OCI-LY1 (cell line): Measurements from ENCODE around the gene ITPRIPL2.

ENCODE experiments used
- H2AFZ ChIP-seq: fragments of 200-600 bp; sonication (generic), shearing (Covaris generic); 2 replicates; pipeline ENCODE4 v1.6.0; 2014; ENCODE audit warnings: antibody characterized with exemption, mild to moderate bottlenecking, low read length
- H3F3A ChIP-seq: fragments of 200-600 bp; sonication (generic), shearing (Covaris generic); 2 replicates; pipeline ENCODE4 v1.6.0; 2014; ENCODE audit warnings: mild to moderate bottlenecking, antibody characterized with exemption, low read length, moderate library complexity; ENCODE audit not compliant: insufficient read depth
- H3K27ac ChIP-seq: fragments of 200-600 bp; sonication (generic); 2 replicates; pipeline ENCODE4 v1.5.1; 2014; ENCODE audit warnings: low read length, mixed run types, mild to moderate bottlenecking, low read depth; ENCODE audit not compliant: poor library complexity, severe bottlenecking
- H3K27me3 ChIP-seq: fragments of 200-600 bp; sonication (generic); 2 replicates; pipeline ENCODE4 v1.6.0; 2014; ENCODE audit warnings: antibody characterized with exemption, mild to moderate bottlenecking, low read length, moderate library complexity; ENCODE audit not compliant: insufficient read depth
- H3K36me3 ChIP-seq: fragments of 200-600 bp; sonication (generic); 2 replicates; pipeline ENCODE4 v1.6.1; 2014; ENCODE audit warnings: mild to moderate bottlenecking, antibody characterized with exemption, low read length, moderate library complexity, mixed read lengths; ENCODE audit not compliant: insufficient read depth
- H3K4me1 ChIP-seq: fragments of 200-600 bp; sonication (generic); 2 replicates; pipeline ENCODE4 v1.5.1; 2014; ENCODE audit warnings: mild to moderate bottlenecking, low read length, moderate library complexity; ENCODE audit not compliant: insufficient read depth, severe bottlenecking
- H3K4me2 ChIP-seq: fragments of 200-600 bp; sonication (generic), shearing (Covaris generic); 2 replicates; pipeline ENCODE4 v1.6.1; 2014; ENCODE audit warnings: low read length
- H3K4me3 ChIP-seq: fragments of 200-600 bp; sonication (generic); 2 replicates; pipeline ENCODE4 v1.5.1; 2014; ENCODE audit warnings: low read length, low read depth, mild to moderate bottlenecking, mixed read lengths; ENCODE audit not compliant: poor library complexity, severe bottlenecking
- H3K79me2 ChIP-seq: fragments of 200-600 bp; shearing (Covaris generic); 2 replicates; pipeline ENCODE4 v1.6.1; 2016; ENCODE audit warnings: mixed run types, low read length, mixed read lengths; ENCODE audit not compliant: insufficient read depth
- H3K9ac ChIP-seq: fragments of 200-600 bp; sonication (generic), shearing (Covaris generic); 2 replicates; pipeline ENCODE4 v1.6.1; 2014; ENCODE audit warnings: mild to moderate bottlenecking, low read length, mixed read lengths
- H3K9me2 ChIP-seq: fragments of 200-600 bp; sonication (generic), shearing (Covaris generic); 2 replicates; pipeline ENCODE4 v1.6.1; 2014; ENCODE audit warnings: low read depth, mild to moderate bottlenecking, low read length, mixed read lengths
- H3K9me3 ChIP-seq: fragments of 200-600 bp; shearing (Covaris generic); 2 replicates; pipeline ENCODE4 v1.6.1; 2014; ENCODE audit warnings: low read length, mixed read lengths
- H4K20me1 ChIP-seq: fragments of 200-600 bp; sonication (generic), shearing (Covaris generic); 2 replicates; pipeline ENCODE4 v1.6.0; 2016; ENCODE audit warnings: mild to moderate bottlenecking, low read length; ENCODE audit not compliant: insufficient read depth
- EZH2 ChIP-seq: fragments of 200-600 bp; sonication (generic), shearing (Covaris generic); IDR thresholded peaks from 2 replicates; pipeline ENCODE4 v1.8.0; 2017; ENCODE audit warnings: borderline replicate concordance, mixed run types, mild to moderate bottlenecking, antibody characterized with exemption, low read length, moderate library complexity, mixed read lengths
- TF ChIP-seq, protein P1 (sequence below): fragments of 200-600 bp; sonication (generic), shearing (Covaris generic); IDR thresholded peaks from 2 replicates; pipeline ENCODE4 v1.5.1; 2017; ENCODE audit warnings: mild to moderate bottlenecking, antibody characterized with exemption, low read length, moderate library complexity, mixed read lengths

Gene ITPRIPL2

DNA sequence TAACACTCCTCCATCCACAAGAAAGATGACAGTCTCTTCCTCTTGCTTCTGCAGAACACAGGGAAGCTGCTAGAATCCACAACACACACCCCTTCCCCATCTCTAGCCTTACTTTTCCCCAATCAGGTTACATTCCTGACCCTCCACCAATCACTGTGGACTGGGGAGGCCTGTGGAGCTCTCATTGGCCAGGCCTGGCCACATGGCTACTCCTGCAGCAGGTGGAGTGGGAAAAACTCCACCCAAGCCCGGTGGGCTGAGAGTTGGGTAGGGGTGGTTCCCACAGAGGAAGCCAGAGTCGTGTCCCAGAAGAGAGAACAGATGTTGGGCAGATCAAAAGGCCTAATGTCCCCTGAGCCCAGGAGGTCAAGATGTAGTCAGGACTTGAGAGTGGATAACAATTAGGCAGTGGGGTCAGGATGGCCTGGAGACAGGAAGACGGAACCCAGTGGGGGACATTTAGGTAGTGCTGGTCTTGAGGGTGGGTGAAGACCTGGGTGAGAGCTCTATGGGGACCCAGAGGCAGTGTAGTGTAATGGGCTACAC, 24.3 kb upstream of the ITPRIPL2 start:
- Histone ChIP-seq H3K4me2 (no peak overlapping the region), H3K27ac (no peak overlapping the region), H2AFZ (no peak overlapping the region), H3K27me3 (no peaks in the 10 kb centered on the region), H3K4me3 (no peak overlapping the region), H3K79me2 (no peaks in the 10 kb centered on the region), H3K36me3 (no peaks in the 10 kb centered on the region), H4K20me1 (no peaks in the 10 kb centered on the region), H3K9me3 (no peaks in the 10 kb centered on the region), H3K4me1 (peaks cover 8% of the 10 kb centered on the region), H3K9ac (no peak overlapping the region), H3K9me2 (no peaks in the 10 kb centered on the region), H3F3A (no peaks in the 10 kb centered on the region)
- no peak for TF ChIP-seq EZH2
- TF ChIP-seq, protein P1, sequence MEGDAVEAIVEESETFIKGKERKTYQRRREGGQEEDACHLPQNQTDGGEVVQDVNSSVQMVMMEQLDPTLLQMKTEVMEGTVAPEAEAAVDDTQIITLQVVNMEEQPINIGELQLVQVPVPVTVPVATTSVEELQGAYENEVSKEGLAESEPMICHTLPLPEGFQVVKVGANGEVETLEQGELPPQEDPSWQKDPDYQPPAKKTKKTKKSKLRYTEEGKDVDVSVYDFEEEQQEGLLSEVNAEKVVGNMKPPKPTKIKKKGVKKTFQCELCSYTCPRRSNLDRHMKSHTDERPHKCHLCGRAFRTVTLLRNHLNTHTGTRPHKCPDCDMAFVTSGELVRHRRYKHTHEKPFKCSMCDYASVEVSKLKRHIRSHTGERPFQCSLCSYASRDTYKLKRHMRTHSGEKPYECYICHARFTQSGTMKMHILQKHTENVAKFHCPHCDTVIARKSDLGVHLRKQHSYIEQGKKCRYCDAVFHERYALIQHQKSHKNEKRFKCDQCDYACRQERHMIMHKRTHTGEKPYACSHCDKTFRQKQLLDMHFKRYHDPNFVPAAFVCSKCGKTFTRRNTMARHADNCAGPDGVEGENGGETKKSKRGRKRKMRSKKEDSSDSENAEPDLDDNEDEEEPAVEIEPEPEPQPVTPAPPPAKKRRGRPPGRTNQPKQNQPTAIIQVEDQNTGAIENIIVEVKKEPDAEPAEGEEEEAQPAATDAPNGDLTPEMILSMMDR, result no peak

DNA sequence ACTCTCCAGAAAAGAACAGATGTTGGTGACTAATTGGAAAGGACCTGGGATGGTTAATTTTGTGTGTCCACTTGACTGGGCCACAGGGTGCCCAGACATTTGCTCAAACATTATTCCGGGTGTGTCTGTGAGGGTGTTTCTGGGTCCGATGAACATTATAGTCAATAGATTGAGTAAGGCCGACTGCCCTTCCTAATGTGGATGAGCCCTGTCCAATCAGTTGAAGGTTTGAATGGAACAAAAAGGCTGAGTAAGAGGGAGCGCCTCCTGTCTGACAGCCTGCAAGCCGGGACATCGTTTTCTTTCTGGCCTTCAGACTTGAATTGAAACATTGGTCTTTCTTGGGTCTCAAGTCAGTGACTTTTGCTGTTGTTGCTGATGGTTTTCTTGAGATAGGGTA, 22.8 kb upstream of the ITPRIPL2 start:
- H4K20me1 ChIP-seq, result no peaks in the 10 kb centered on the region
- no peak overlapping the region for H3K4me3 ChIP-seq
- H3K27ac ChIP-seq, result no peak overlapping the region
- H3K9me3 ChIP-seq, result 0 out of 2 replicates have a peak, but pooled peaks cover 3% of the 10 kb centered on the region
- no peaks in the 10 kb centered on the region for H3K36me3 ChIP-seq
- H2AFZ ChIP-seq, result no peak overlapping the region
- H3K4me2 ChIP-seq, result no peak overlapping the region
- H3K9me2 ChIP-seq, result no peaks in the 10 kb centered on the region
- no peaks in the 10 kb centered on the region for H3K27me3 ChIP-seq
- H3K79me2 ChIP-seq, result no peaks in the 10 kb centered on the region
- H3K9ac ChIP-seq, result no peak overlapping the region
- H3K4me1 ChIP-seq, result peaks cover 13% of the 10 kb centered on the region
- H3F3A ChIP-seq, result no peaks in the 10 kb centered on the region
- TF ChIP-seq, protein P1, result no peak
- TF ChIP-seq EZH2, result no peak

- Histone ChIP-seq H3K4me2 (no peak overlapping the region), H4K20me1 (no peaks in the 10 kb centered on the region), H2AFZ (no peak overlapping the region), H3F3A (no peaks in the 10 kb centered on the region), H3K9ac (no peak overlapping the region), H3K27ac (no peak overlapping the region), H3K36me3 (no peaks in the 10 kb centered on the region), H3K9me2 (no peaks in the 10 kb centered on the region), H3K27me3 (no peaks in the 10 kb centered on the region), H3K79me2 (no peaks in the 10 kb centered on the region), H3K9me3 (0 out of 2 replicates have a peak, but pooled peaks cover 3% of the 10 kb centered on the region), H3K4me3 (no peak overlapping the region), H3K4me1 (peaks cover 5% of the 10 kb centered on the region)
- TF ChIP-seq, protein P1, result no peak
- no peak for TF ChIP-seq EZH2
Measured at GRCh38 chr16:19092653-19093410, 20.9 kb upstream of the ITPRIPL2 start.
